NCI-H446 (cell line): ENCODE measurements around the gene RAP1A.
A peak's percentile ranks its signal among the peaks of the same experiment; 100 is the strongest.
"Not testable (repeated sequence)": the region's sequence is repeated elsewhere in the genome, so short reads cannot be mapped to it uniquely, and the experiment has no call there.

Experiments
- DNase-seq, 2 experiments: peaks; one replicate each; lab custom pipeline; 2025; lab: John Stamatoyannopoulos, UW

RAP1A gene

GRCh38 chr1:111598544-111598943 is 21.0 kb upstream of the RAP1A start:
- no peak for DNase-seq

GRCh38 chr1:111599781-111600693 is 19.6 kb upstream of the RAP1A start:
- no peak for DNase-seq

- no peak for DNase-seq
These were observed 18.7 kb upstream of the RAP1A start for GRCh38 chr1:111600886-111601386.

GRCh38 chr1:111602302-111602701 is 17.3 kb upstream of the RAP1A start:
- no peak for DNase-seq

GRCh38 chr1:111602974-111603373 is 16.6 kb upstream of the RAP1A start:
- no peak for DNase-seq

- DNase-seq, result no peak
These were observed 15.6 kb upstream of the RAP1A start for GRCh38 chr1:111603979-111604378.

- peak in 1 of 2 experiments; percentile 32 for DNase-seq
These were observed 14.7 kb upstream of the RAP1A start for GRCh38 chr1:111604931-111605330.

GRCh38 chr1:111605576-111605975 is 14.0 kb upstream of the RAP1A start:
- DNase-seq, result no peak

GRCh38 chr1:111606457-111607215 is 13.0 kb upstream of the RAP1A start:
- DNase-seq, result peak; percentile 24 to 71

GRCh38 chr1:111608528-111608927 is 11.1 kb upstream of the RAP1A start:
- not testable (repeated sequence) for DNase-seq

GRCh38 chr1:111611986-111612385 is 7.6 kb upstream of the RAP1A start:
- peak in 1 of 2 experiments; percentile 20 for DNase-seq

GRCh38 chr1:111615870-111616715 is 3.5 kb upstream of the RAP1A start:
- no peak for DNase-seq

GRCh38 chr1:111618081-111618480 is 1.5 kb upstream of the RAP1A start:
- no peak for DNase-seq

- no peak for DNase-seq
These were observed 491 bp upstream of the RAP1A start for GRCh38 chr1:111618961-111619634.

GRCh38 chr1:111620441-111620971 is 917 bp downstream of the RAP1A start:
- DNase-seq, result no peak

- no peak for DNase-seq
These were observed 1.5 kb downstream of the RAP1A start for GRCh38 chr1:111621050-111621449.

- no peak for DNase-seq
These were observed 2.6 kb downstream of the RAP1A start for GRCh38 chr1:111622166-111622565.

GRCh38 chr1:111624382-111624781 is 4.8 kb downstream of the RAP1A start:
- no peak for DNase-seq

GRCh38 chr1:111625276-111625675 is 5.7 kb downstream of the RAP1A start:
- DNase-seq, result no peak

GRCh38 chr1:111628153-111628552 is 8.6 kb downstream of the RAP1A start:
- no peak for DNase-seq
